Endothelial cell of umbilical vein (primary cell): ENCODE measurements around the gene CHPF2.

Experiments
- CTCF ChIP-seq, 2 donors: IDR thresholded peaks; 1 replicate in 1 of 2; 2 replicates in 1 of 2; pipeline ENCODE4 v1.5.1; 2011; ENCODE audit warnings: low read length in 2 of 2, mild to moderate bottlenecking in 2 of 2, moderate library complexity in 2 of 2, control low read depth in 1 of 2, inconsistent platforms in 1 of 2, low read depth in 1 of 2; ENCODE audit not compliant: insufficient read depth in 1 of 2; ENCODE audit errors: extremely low read depth in 1 of 2
- EZH2 ChIP-seq: IDR thresholded peaks from 2 replicates; pipeline ENCODE4 v1.6.1; 2012; ENCODE audit warnings: borderline replicate concordance, low read depth, mild to moderate bottlenecking, moderate library complexity, low read length, inconsistent platforms; ENCODE audit not compliant: severe bottlenecking
- FOS ChIP-seq: IDR thresholded peaks from 2 replicates; pipeline ENCODE4 v1.6.1; 2011; ENCODE audit warnings: mild to moderate bottlenecking, low read length, moderate library complexity, borderline replicate concordance; ENCODE audit not compliant: insufficient read depth
- GATA2 ChIP-seq: IDR thresholded peaks from 2 replicates; pipeline ENCODE4 v1.7.0; 2011; ENCODE audit warnings: low read depth, mild to moderate bottlenecking, moderate library complexity, mixed read lengths, low read length; ENCODE audit not compliant: insufficient read length, insufficient read depth
- POLR2A ChIP-seq: IDR thresholded peaks from 2 replicates; pipeline ENCODE4 v1.6.1; 2012; ENCODE audit warnings: low read depth, mild to moderate bottlenecking, control low read depth, low read length
- POLR2AphosphoS5 ChIP-seq: IDR thresholded peaks from 2 replicates; pipeline ENCODE4 v1.6.1; 2012; ENCODE audit warnings: low read depth, mild to moderate bottlenecking, control low read depth, low read length, moderate library complexity; ENCODE audit not compliant: insufficient read depth

GRCh38 chr7:151252561-151252835, 20.2 kb downstream of the CHPF2 start:
- no peak for TF ChIP-seq CTCF (IDR thresholded peaks at IDR 0.05; ENCODE audit: extremely low read depth in 1 of 2, insufficient read depth in 1 of 2, low read depth in 1 of 2, low read length in 2 of 2)
- no peak for TF ChIP-seq POLR2A
- no peak for TF ChIP-seq FOS
- no peak for TF ChIP-seq POLR2AphosphoS5
- no peak for TF ChIP-seq GATA2
- TF ChIP-seq EZH2 = no peak
